ENCODE measurements around the gene FAM110C. TPM values are rescaled to one million over a fixed set of nuclear protein-coding genes. Genes with fewer than 3 reads are reported as not detected.

The FAM110C gene
- total RNA-seq: 10.4 and 11.7 TPM in 2 replicates

GRCh38 chr2:46471-47345 lies at the start of gene FAM110C:
Gene FAM110C, minus strand, starts transcription at chr2:46505. Its CDS starts 120 bp downstream, at chr2:46385.
- peak; percentile 56 for DNase-seq (ENCODE audit: low read depth)
- no peak for TF ChIP-seq CTCF (IDR thresholded peaks at IDR 0.05; ENCODE audit: insufficient read depth, low read length, poor library complexity, severe bottlenecking)
- Histone ChIP-seq H3K27me3 (ENCODE audit: control insufficient read depth, insufficient read depth, low read length) (peaks cover 3% of the 10 kb centered on the region), H3K4me3 (ENCODE audit: low read depth, low read length) (peak within 1 kb of the TSS; percentile 78), H3K36me3 (ENCODE audit: control insufficient read depth, insufficient read depth, low read length) (no peaks in the 10 kb centered on the region)

- no peak for DNase-seq (ENCODE audit: low read depth)
- Histone ChIP-seq H3K4me3 (ENCODE audit: low read depth, low read length) (no peak overlapping the region), H3K36me3 (ENCODE audit: control insufficient read depth, insufficient read depth, low read length) (no peaks in the 10 kb centered on the region), H3K27me3 (ENCODE audit: control insufficient read depth, insufficient read depth, low read length) (no peaks in the 10 kb centered on the region)
- no peak for TF ChIP-seq CTCF (IDR thresholded peaks at IDR 0.05; ENCODE audit: insufficient read depth, low read length, poor library complexity, severe bottlenecking)
Measured at GRCh38 chr2:92326-92725, 46.0 kb upstream of the FAM110C start.

- no peak for TF ChIP-seq CTCF (IDR thresholded peaks at IDR 0.05; ENCODE audit: insufficient read depth, low read length, poor library complexity, severe bottlenecking)
- no peaks in the 10 kb centered on the region for H3K36me3 ChIP-seq (ENCODE audit: control insufficient read depth, insufficient read depth, low read length)
- DNase-seq (ENCODE audit: low read depth): no peak
- H3K4me3 ChIP-seq (ENCODE audit: low read depth, low read length): no peak overlapping the region
- H3K27me3 ChIP-seq (ENCODE audit: control insufficient read depth, insufficient read depth, low read length): no peaks in the 10 kb centered on the region
Measured at GRCh38 chr2:90645-91312, 44.5 kb upstream of the FAM110C start.

GRCh38 chr2:85761-86160 lies 39.5 kb upstream of the FAM110C start:
- peak; percentile 79 for DNase-seq (ENCODE audit: low read depth)

GRCh38 chr2:84121-84520 lies 37.8 kb upstream of the FAM110C start:
- TF ChIP-seq CTCF (IDR thresholded peaks at IDR 0.05; ENCODE audit: insufficient read depth, low read length, poor library complexity, severe bottlenecking): no peak
- Histone ChIP-seq H3K4me3 (ENCODE audit: low read depth, low read length) (no peak overlapping the region), H3K36me3 (ENCODE audit: control insufficient read depth, insufficient read depth, low read length) (no peaks in the 10 kb centered on the region), H3K27me3 (ENCODE audit: control insufficient read depth, insufficient read depth, low read length) (no peaks in the 10 kb centered on the region)
- DNase-seq (ENCODE audit: low read depth): no peak

More at GRCh38 chr2:85761-86160, 39.5 kb upstream of the FAM110C start:
- Histone ChIP-seq H3K36me3 (ENCODE audit: control insufficient read depth, insufficient read depth, low read length) (no peaks in the 10 kb centered on the region), H3K27me3 (ENCODE audit: control insufficient read depth, insufficient read depth, low read length) (no peaks in the 10 kb centered on the region), H3K4me3 (ENCODE audit: low read depth, low read length) (no peak overlapping the region)
- TF ChIP-seq CTCF (IDR thresholded peaks at IDR 0.05; ENCODE audit: insufficient read depth, low read length, poor library complexity, severe bottlenecking): no peak
